HG03558 (cell line): ENCODE measurements around the gene RBMS3.
"Not testable (repeated sequence)": the region's sequence is repeated elsewhere in the genome, so short reads cannot be mapped to it uniquely, and the experiment has no call there.

Experiments
- ATAC-seq: cut with Tn5 transposase; IDR thresholded peaks from one replicate; pipeline ENCODE4 v1.9.1; 2021; ENCODE audit warnings: moderate number of reproducible peaks; ENCODE audit not compliant: unreplicated experiment; ENCODE audit errors: extremely low read depth

The RBMS3 gene

DNA sequence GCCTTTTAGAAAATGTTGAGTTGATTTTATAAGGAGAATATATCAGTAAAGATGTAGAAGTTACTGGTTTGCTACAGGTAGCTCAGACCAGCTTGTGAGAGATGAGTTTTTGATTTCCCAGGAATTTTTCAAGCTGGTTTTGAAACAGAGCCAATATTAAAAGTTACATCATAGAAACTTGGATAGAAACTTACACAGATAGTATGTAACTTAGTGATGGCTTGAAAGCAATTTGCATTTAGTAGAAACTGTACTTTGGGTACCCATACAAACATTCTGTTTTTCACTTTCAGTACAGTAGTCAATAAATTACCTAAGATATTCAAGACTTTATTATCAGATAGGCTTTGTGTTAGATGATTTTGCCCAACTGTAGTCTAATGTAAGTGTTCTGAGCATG is 93.4 kb downstream of the RBMS3 start:
- no peak for ATAC-seq

DNA sequence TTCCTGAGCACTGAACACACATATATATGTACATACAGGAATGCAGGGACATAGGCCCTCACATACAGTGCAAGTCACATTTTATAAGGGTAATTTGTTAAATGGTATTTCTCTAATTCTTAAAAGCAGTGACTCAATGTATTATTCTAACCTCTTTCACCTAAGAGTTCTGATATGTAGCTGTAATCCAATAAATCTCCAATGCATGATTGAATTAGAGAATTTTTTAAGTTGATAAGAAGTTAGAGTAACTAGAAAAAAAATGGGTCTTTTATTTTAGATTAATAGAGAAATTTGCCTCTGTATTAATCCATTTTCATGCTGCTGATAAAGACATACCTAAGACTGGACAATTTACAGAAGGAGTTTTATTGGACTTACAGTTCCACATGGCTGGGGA is 98.2 kb downstream of the RBMS3 start:
- ATAC-seq, result no peak

DNA sequence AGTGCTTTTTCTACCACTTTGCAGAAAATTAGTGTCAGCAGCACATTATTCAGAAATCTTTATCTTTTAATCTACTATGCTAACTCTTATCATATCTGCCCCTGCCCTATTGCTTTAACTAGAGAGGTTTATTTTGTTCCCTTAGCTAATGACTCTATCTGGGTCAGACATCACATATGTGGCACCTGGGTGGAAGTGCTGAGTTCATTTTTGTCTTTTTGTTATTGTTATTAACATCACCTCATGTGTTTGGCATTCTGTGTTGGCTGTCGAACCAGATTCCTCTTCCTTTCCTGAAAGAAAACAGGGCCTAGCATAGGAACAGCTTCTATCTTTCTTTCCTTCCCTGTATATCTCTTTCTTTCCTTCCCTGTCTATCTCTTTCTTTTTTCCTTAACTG is 100.7 kb downstream of the RBMS3 start:
- ATAC-seq, result no peak

DNA sequence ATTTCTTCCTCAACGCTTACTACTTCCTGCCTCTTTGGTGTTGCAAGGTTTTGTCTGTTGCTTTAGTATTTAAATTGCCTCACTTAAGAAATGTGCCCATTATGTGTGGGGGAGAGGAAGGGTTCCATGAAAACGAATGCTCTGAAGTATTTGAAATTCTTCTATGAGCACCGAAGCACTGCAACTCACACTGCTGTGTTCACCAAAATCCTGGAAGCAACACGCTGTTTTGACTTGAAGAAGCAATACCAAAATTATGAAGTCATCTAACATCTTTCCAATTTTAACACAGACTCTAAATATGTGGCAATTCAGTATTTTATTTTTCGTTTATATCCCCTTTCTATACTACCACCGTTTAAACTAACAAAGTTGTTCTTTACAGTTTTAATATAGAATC is 101.5 kb downstream of the RBMS3 start:
- ATAC-seq, result no peak

DNA sequence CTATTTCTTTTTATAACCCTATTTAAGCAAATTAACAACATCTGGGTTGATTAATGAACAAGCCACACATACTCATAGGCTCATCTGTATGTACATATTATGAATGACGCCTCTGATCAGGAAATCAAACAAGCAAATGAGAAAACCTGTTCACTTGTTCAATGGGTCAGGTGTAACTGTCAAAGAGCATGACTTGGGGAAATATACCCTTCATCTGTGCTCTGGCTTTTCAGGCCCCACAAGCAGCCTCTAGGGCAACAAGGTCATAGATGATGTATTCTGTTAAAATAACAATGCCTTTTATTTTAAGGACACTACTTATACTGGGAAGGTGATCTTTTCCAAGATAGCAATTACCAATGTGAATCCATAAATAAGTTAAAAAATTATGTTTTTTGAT is 102.0 kb downstream of the RBMS3 start:
- no peak for ATAC-seq

DNA sequence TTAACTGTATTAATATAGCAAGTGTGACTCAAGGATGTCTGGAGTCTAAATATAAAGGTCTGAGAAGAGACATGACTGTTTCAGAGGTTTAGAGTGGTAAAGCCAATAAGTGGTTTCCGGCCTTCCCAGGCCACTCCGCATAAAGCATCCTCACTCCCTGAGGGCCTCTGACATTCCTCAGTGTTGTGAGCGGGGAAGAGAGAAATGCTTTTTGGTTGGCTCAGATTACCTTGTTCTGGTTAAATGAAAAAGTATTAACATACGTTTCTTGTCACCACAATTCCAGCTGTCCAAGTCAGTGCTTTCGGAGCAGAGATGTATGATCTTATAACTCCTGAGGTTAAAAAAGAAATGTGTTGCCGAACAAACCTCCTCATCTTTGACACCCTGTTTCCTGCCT is 103.8 kb downstream of the RBMS3 start:
- ATAC-seq, result no peak

DNA sequence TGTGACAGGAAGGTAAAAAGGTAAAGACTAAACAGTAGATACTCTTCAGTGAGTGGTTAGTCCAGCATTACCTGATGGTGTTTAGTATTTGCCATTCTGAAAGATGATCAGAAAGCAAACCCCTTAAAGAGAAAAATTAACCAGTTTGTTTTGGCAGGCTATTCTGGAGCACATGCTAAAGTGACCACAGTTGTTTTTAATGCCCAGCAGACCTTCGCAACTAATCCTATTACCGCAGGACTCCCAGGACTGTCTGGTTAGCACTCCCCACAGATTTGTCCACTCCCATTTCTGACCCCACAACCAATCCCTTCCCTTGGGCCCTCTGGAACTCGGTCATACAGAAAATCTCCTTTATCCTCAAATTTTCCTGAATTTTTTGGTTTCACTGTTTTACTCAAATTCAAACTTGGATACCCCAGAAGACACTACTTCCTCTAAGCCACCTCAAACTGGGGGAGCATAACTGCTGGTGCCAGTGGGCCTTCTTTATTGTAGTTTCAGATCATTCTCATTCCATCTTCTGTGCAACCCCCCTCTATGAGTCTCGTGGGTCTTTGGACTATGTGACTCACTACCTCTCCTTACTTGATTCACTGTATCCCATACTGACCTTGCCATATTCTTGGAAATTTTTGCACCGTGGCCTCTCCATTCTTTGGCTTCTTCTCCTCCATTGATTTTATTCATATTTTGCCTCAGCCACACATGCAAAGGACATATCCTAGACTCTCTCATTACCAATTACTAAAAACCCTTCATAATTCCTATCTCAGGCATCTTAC is 104.4 kb downstream of the RBMS3 start:
- ATAC-seq, result no peak

DNA sequence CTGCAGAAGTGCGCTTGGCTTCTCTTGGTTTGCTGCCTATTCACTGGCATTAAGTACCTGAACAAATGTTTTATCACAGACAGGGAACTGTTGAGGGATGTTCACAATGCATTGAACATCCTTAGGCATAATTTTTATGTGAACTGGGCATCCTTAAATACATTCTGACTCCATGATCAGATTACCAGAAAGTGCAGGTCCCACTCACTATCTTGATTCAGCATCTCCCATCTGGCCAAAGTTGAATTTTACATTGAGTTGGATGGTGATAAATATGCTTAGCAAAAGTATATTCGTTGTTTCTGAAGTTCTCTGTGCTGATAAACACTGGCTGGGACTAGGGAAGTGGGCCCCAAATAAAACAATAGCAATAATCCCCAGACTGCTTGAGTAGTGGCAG is 108.5 kb downstream of the RBMS3 start:
- ATAC-seq, result no peak

DNA sequence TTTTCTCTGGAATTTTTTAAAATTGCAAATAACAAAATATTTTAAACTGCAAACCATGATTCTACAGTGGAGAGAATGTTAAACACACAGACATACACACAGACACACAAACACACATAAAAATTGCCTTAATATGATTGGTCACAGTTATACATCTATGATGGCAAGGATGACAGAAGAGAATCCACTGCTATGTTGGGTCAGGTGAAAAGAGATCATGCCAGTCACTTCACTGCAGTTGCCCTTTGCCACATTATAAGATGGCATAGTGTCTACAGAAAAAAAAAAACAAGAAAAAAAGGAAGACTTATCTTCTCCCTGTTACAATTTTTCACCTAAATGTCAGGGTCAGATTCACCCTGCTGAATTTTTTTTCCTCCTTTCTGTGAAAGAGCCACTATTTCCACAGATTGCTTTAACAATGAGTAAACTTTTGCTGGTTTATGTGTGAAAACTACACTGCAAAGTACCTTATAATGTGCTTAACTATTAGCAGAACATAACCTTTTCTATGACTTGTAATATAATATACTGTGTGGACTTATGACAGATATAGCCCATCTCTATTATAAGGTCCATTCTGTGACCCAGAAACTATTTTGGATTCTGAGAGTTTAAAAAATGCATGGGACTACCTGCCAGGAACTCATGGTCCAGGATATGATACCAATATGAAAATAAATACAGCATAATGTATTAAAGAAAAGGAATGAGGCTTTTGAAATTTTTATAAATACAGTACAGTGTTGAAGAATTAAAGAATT is 111.9 kb downstream of the RBMS3 start:
- ATAC-seq, result no peak

DNA sequence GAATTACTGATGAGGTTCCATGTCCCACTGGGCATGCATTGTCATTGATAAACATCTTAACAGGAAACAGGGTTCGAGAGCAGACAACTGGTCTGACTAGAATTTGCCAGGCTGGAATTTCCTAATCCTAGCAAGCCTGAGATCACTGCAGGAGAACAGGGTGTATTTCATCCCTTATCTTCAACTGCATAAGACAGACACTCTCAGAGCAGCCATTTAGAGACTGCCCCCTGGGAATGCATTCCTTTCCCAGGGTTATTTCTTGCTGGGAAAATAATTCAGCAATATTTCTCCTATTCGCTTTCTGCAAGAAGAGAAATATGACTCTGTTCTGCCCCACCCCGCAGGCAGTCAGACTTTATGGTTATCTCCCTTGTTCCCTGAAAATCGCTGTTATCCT is 113.1 kb downstream of the RBMS3 start:
- not testable (repeated sequence) for ATAC-seq

DNA sequence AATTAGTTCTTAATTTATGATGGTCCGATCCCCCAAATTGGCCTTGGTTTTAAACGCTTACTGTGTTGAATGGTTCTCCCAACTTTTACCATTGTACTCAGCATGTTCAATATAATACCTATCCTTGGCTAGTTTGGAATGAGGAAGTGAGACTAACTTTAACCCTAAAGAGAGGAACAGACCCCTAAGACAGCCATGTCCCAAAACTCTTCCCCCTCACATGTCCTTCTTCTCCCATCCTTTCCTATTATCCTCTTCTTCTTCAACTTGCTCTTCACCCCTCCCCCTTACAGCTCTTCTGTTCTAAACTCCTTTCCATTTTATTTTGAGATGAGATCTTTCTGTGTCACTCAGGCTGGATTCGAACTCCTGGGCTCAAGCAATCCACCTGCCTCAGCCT is 116.5 kb downstream of the RBMS3 start:
- no peak for ATAC-seq

DNA sequence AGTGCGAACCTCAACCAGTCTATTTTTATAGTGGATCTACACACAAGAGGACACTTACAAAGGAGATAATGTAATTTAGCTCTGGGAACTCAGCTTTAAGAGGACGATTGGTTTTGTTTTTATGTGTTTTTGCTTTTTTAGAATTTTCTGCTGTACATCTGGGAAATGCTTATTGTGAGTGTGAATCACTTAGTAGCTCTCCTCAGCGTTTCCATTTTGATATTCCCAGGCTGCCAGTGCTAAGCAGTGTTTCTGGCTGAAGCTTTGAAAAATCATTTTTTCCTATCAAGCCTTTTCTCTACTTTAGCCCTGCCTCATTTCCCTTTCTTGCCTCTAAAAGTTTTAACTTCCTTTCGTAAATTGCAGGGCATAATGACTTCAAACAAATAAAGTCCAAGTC is 117.9 kb downstream of the RBMS3 start:
- ATAC-seq, result no peak

DNA sequence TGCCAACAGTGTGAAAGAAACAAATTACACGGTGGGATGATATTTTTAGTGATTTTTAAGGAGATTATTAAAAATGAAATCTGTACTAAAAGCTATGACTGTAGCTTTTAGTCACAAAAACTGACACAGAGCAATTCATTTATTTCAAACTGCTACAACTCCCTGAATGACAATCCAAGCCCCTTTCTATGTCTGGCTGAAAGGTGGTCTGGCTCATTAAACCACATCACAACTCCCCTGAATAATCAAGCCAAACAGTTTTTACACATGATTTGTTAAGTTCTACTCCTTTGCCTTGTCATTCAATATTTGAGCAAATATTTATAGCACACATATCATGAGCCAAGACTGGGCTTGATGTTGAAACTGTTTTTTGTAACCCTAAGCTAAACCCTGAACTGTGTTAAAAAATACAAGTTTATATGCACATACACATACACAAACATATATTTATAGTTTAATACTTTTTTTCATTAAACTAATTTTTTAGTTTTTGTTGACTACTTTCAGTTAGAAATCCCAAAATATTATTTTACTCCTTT is 125.5 kb downstream of the RBMS3 start:
- ATAC-seq, result no peak

DNA sequence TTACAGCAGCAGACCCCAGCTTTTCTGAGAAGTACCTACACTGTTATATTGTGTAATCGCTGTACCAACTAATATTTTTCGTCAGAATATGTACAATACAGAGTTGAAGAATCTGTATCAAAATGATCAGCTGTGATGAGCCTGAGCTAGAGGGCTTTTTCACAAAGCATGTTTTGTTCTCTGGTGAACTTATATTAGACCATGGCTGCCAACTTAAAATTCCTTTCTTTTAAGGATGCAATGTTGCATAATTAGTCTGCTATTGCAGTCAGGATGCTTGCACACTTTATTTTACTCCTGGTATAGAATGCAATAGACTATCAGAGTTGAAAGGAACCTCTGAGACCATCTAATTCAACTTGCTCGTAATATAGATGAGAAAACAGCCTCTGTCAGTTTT is 127.8 kb downstream of the RBMS3 start:
- ATAC-seq, result no peak

DNA sequence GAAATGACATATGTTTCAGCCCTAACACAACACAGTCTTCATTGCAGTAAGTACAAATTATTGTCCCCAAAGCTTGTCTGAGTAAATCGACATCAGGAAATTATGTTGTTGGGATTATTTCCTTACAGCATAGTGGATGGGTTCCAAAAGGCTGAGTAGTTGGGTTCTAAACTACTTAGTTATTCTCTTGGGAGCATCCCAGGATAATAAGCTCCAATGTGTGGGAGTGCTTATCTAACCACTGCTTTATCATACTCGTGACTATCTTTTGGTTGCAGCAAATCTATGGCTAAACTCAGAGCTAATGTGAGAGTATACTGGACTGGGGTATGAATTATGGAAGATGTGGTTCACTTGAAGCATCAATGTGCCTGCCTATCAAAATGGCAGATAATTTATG is 128.5 kb downstream of the RBMS3 start:
- ATAC-seq, result no peak

DNA sequence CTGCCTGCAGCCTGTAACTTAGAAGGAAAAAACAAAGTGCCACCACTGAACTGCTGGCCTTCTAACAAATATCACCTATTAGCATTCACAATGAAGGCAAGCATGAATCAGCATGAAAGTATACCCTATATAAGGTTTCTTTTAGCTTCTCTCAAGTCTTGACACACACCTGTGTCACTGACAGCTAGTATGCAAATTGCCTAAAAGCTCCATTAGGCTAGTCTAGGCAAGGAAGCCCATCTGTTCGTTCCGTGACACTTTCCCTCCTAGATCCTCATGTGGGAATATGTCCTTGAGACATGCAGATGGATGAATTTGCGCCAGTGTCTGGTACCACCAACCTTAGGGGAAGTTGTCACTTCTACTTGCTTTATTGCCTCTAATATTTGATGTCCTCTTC is 129.3 kb downstream of the RBMS3 start:
- no peak for ATAC-seq

DNA sequence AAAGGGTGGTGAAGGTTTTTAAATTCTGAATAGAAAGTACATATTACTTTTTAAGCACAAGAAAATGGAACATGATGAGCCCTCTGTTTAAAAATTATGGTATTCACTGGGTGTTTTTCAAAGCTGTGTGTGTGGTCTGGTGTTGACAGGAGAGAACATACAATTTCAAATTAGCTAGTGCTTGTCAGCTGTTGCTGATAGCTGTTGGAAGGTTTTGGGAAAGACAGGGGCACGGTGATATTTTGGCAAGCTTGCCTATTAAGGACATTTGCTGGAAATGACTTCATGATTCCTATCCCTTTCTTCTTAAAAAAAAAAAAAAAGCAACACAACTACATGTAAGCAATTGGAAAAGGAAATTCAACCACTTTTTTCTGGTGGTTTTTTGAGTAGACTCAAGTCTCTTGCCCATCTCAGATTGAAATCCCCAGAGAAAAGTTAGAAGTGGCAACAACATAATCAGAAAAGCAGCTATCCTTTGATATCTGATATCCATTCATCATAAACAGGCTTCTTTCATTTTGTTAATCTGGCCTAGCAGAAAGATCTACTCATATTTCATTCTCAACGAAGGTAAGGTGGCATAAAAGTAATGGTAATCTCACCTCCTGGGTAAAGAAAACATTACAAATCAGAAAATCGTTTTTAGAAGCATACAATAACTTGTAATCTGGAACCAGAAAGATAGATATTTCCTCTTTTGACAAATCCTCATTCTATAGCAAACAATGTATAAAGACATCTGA is 130.0 kb downstream of the RBMS3 start:
- ATAC-seq, result no peak

DNA sequence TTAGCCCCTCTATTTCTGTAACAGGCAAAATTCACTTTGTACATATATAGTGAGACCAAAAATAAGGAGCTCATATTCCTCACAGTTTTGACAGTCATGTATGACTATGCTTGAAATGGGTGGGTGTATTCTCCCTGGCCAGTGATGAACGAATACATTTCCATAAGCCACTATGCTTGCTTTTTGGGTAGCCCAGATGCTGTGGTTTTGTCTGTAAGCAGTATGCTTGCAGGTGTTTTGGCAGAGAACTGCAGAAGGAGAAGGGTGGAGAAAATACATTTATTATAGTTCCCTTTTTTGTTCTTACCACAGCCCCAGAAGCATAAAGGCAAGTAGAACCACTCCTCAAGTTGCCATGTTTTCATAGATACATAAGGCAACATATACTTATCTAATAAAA is 131.2 kb downstream of the RBMS3 start:
- ATAC-seq, result no peak

DNA sequence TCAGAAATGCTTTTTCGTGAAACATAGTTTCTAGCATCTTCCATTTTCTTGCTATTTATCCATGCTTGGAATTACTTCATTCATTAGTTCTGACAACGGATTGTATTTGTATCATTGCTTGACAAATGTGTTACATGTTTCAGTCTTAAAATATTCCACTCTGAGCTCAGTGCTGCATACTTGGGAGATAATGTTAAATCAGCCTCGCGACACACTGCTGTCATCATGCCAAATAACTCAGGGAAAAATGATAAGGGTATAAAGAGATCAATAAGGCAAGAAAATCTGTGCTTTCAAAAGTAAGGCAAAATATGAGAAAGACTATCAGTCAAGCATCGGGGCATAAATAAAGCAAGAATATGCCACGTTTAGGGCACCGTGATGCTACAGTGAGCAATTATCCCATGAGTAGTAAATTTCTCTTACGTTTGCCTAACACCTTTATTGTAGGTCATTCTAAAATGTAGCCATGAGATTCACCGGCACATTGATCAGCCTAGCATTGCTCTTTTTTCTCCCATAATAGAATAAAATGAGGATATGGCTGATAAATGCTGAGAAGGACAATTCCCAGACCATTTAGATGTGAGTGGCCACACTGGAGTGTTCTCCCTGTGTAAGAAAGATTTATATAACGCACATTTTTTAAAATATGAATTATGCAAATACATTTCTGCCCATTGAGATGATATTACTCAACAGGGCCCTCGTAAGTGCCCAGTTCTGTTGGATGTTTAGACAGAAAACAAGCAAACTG is 133.8 kb downstream of the RBMS3 start:
- no peak for ATAC-seq

DNA sequence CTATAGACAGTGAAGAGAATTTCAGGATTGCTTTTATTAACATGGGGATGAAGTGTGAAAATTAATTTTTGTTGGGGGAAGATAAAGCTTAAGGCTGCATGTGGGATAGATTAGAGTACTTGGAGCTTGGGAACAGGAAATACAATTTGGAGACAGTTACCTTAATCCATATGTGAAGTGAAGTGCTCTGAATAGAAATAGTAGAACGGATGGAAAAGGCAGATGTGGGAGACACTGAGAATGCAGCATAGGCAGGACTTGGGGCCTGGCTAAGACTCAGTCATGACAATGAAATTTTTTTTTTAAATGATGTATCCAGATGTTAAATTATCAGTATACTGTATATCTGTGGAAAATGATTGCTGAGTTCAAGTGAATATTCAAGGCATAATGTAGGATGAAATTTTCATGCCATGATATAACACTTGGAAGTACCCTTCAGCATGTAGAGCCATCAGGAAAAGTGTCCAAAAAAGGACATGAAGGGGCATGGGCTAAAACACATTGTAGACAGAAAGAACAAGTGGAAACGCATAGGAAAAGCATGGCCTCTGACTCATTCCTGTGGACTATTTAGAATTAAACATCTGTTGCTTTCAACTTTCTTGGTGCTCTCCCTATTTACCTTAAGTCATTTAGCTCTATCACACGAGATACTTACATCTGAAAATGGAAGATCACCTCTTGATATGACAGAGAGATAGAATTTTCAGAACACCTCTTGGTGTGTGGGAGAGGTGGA is 134.8 kb downstream of the RBMS3 start:
- ATAC-seq, result no peak
